HL-60 (cell line): ENCODE data around the gene AAMP.

Experiments
- CTCF ChIP-seq: IDR thresholded peaks from one replicate; pipeline ENCODE4 v1.5.1; 2011; ENCODE audit warnings: low read length, control low read depth, inconsistent platforms; ENCODE audit not compliant: insufficient read depth
- REST ChIP-seq: IDR thresholded peaks from 2 replicates; pipeline ENCODE4 v1.6.1; 2012; ENCODE audit warnings: low read depth; ENCODE audit not compliant: insufficient replicate concordance

- TF ChIP-seq REST (no peak), CTCF (no peak)
Observed at GRCh38 chr2:218262631-218263586, 7.0 kb downstream of the AAMP start.
